ENCODE results near the gene NIPAL4.

The NIPAL4 gene

DNA sequence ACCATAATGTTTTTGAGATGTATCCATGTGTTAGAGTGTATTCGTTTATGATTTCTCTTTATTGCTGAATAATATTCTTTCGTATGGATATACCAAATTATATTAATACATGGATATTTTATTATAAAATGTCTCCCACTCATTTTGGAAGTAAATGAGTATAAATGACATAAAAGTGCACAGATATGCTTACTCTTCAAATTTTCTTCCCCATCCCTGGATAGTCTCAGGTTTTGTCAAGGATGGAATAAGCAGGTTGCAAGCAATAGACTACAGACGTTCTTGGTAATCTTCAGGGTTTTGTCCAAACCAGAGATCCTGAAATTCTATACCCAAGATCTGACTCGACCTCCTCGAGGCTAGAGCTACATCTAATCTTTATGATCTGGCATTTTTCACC lies 50.7 kb downstream of the NIPAL4 start:
- peaks cover 15% of the 10 kb centered on the region for H3K4me1 Mint-ChIP-seq (ENCODE audit: low read depth)
- H3K9me3 Mint-ChIP-seq, result no peaks in the 10 kb centered on the region
- H3K27me3 Mint-ChIP-seq, result no peaks in the 10 kb centered on the region
- H3K27ac Mint-ChIP-seq, result no peak overlapping the region
- peaks cover 8% of the 10 kb centered on the region for H3K36me3 Mint-ChIP-seq (ENCODE audit: low read depth)
- no peak overlapping the region for H3K4me3 Mint-ChIP-seq

DNA sequence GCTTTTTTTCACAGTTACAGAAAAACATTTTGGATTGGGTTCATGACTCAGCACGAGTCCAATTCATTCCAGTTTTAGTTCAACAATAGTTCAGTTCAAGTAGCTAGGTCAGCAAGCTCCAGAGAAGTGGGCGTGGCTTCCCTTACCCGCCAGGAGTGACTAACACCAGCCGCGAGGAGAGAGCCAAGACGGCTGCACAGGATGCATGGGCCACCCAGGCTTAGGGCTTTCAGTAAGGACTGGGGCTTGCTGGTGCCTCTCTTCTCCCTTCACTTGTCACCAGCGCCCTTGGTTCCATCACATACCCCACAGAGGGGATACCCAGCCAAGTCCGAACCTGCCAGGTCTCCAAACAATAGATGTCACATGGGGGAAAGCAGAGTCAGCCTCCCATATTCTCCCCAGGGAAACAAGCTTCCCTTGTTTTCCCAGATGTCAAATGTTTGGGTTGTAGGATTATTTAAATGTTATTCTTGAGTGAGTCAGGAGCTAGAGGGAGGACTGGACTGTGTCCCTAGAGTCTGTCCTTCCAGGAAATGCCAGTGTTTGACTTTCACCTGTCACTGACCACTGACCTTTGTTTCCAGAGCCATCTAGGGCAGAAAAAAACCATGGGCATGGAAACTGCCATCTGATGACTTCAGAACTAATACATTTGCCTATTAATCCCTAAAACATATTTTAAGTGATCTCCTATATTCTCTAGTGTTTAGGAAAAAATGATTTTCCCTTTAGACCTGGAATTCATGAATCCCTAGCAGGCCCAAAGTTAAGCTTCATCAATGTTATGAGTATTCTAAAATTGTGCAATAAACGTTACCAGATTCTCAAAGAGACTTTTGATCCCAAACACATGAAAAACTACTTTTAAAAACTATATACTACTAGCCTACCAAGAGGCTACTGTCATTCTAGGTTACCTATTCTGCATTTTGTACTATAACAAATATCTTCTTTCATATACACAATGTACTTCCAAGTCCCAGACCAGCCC lies 51.9 kb downstream of the NIPAL4 start:
- H3K4me1 Mint-ChIP-seq (ENCODE audit: low read depth), result peaks cover 4% of the 10 kb centered on the region
- H3K36me3 Mint-ChIP-seq (ENCODE audit: low read depth), result no peaks in the 10 kb centered on the region
- no peak overlapping the region for H3K4me3 Mint-ChIP-seq
- no peak overlapping the region for H3K27ac Mint-ChIP-seq
- H3K9me3 Mint-ChIP-seq, result no peaks in the 10 kb centered on the region
- H3K27me3 Mint-ChIP-seq, result no peaks in the 10 kb centered on the region

DNA sequence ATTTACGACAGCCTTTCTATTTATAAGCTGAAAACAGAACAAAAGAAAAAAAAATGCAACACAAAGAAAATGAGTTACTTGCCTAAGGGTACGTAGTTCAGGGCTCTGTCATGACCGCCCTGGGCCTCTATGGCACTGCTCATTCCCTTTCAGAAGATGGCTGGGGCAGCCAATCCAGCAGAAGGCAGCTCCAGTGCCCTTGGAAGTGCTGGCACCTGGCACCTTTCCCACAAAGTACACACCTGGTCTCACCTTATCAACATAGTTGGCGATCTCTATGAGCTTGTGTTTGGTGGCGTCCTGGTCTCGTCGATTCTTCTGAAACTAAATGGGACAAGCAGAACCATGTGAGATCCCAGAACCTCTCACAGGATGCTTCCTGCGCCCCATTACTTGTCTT lies 53.2 kb downstream of the NIPAL4 start:
- Mint-ChIP-seq H3K36me3 (ENCODE audit: low read depth) (no peaks in the 10 kb centered on the region), H3K4me3 (no peak overlapping the region), H3K27ac (no peak overlapping the region), H3K4me1 (ENCODE audit: low read depth) (peaks cover 4% of the 10 kb centered on the region), H3K9me3 (no peaks in the 10 kb centered on the region), H3K27me3 (no peaks in the 10 kb centered on the region)

DNA sequence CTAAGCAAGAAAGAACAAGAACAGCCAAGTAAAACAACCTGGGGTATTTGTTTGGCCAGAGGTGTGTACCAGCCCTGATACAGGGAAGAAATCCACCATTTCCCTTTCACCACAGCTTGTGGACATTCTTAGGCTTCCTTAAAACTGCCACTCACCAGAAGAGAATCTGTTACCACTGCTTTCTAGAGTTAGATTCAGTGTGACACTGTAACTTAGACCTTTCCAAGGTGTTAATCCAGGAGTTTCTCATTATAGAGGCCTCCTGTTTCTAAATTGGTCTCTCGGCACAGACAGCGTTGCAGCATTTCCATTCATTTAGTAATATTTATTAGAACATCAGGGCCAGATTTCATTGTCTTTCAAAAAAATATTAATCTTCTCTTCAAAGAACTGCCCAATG lies 55.0 kb downstream of the NIPAL4 start:
- no peaks in the 10 kb centered on the region for H3K27me3 Mint-ChIP-seq
- H3K4me1 Mint-ChIP-seq (ENCODE audit: low read depth), result peaks cover 11% of the 10 kb centered on the region
- no peak overlapping the region for H3K4me3 Mint-ChIP-seq
- H3K36me3 Mint-ChIP-seq (ENCODE audit: low read depth), result no peaks in the 10 kb centered on the region
- no peak overlapping the region for H3K27ac Mint-ChIP-seq
- no peaks in the 10 kb centered on the region for H3K9me3 Mint-ChIP-seq

DNA sequence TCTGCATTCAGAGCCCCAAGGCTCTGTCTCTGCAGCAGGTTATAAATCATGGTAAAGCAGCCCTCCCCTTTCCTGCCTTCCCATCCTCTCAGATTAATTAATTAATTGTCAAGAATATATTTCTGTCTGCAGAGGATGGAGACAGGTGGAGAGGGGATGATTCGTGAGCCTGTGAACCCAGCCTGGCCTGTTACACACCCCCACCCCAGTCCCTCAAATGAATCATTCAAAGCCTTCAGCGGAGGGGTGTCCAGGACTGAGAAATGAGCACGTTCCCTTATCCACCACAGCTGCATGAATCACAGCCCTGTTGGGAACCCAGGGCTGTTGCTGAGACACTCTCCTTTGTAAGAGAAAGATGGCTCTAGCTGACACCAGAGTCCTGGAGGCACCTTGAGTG lies 56.0 kb downstream of the NIPAL4 start:
- Mint-ChIP-seq H3K9me3 (no peaks in the 10 kb centered on the region), H3K36me3 (ENCODE audit: low read depth) (no peaks in the 10 kb centered on the region), H3K4me3 (no peak overlapping the region), H3K4me1 (ENCODE audit: low read depth) (peaks cover 12% of the 10 kb centered on the region), H3K27me3 (no peaks in the 10 kb centered on the region), H3K27ac (no peak overlapping the region)

DNA sequence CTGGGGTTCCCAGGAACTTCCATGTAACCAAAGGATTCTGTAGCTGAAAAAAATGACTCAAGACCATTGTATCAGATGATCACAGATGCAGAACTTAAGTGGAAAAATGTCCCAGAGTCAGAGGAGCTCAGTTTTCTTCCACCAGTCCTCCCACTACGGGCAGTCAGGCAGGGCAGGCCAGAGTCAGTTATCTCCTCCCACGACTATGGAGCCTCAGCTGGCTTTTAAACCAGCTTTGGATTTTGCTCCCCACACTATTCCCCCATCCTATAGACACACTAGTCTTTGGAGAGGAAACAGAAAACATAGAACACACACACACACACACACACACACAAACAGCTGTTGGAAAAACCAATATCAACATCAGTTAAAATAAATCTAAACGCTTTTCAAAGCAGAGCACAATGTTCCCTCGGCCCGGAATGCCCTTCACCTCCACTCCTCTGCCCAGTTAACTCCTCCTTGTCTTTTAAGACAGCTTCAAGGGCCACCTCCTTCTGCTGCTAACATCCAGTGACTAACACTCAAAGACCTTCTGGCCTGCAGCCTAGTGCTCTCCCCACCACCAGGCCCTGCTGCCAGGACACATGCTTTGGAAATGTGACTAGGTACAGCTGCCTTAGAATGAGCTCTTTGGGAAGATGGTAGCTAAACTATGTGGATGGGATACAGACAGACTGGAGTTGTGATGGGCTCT lies 56.8 kb downstream of the NIPAL4 start:
- Mint-ChIP-seq H3K4me1 (ENCODE audit: low read depth) (peaks cover 12% of the 10 kb centered on the region), H3K9me3 (no peaks in the 10 kb centered on the region), H3K27ac (no peak overlapping the region), H3K27me3 (no peaks in the 10 kb centered on the region), H3K4me3 (no peak overlapping the region), H3K36me3 (ENCODE audit: low read depth) (no peaks in the 10 kb centered on the region)

DNA sequence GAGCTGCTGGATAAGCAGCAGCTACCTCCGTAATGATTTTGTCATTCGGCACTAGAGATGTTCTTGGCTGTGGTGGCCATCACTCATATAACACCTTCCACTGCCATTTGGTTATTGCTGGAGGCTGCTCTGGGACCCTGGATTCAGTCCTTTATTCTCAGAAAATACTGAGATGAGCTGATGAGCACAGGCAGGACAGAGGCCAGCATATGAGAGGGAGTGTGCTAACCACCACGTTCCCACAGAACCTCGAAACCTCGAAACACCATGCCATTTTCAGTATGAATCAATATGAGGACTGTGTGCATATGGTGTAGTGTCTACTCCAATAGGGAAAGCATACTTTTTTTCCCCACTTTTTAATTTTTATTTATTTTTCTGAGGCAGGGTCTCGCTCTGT lies 59.0 kb downstream of the NIPAL4 start:
- Mint-ChIP-seq H3K27ac (no peak overlapping the region), H3K27me3 (no peaks in the 10 kb centered on the region), H3K9me3 (no peaks in the 10 kb centered on the region), H3K4me1 (ENCODE audit: low read depth) (peaks cover 12% of the 10 kb centered on the region), H3K36me3 (ENCODE audit: low read depth) (peaks cover 4% of the 10 kb centered on the region), H3K4me3 (no peak overlapping the region)

DNA sequence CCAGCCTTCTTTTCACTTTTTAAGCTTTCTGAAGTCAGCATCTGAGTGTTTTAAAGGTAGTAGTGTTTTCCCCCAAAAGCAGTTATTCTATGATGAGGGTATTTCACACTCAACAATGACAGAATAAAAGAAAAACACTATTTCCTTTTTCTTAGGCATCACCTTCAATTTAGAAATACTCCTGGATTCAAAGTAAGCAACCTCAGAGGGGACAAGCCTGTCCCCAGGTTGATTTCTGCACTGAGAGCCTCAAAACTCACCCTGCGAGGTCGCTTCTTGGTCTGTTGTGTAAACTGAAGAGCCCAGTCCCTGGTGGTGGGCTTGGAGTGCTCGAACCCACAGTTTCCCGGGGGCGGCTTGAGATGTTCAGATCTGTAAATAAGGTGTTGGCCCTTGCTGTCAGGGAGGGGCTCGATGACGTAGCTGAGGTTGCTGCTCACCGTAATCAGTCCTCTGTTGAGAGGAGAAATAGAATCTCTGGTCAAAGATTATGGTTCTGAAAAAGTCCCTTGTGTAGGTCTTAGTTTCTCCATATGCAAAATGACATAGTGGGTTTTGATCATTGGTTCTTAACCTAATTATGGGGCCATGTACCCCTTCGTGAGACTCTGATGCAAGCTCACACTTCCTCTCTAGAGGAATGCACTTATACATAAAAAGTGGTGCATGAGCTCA lies 59.7 kb downstream of the NIPAL4 start:
- H3K36me3 Mint-ChIP-seq (ENCODE audit: low read depth), result peaks cover 5% of the 10 kb centered on the region
- H3K9me3 Mint-ChIP-seq, result no peaks in the 10 kb centered on the region
- H3K4me1 Mint-ChIP-seq (ENCODE audit: low read depth), result peaks cover 12% of the 10 kb centered on the region
- no peak overlapping the region for H3K4me3 Mint-ChIP-seq
- H3K27me3 Mint-ChIP-seq, result no peaks in the 10 kb centered on the region
- H3K27ac Mint-ChIP-seq, result no peak overlapping the region

DNA sequence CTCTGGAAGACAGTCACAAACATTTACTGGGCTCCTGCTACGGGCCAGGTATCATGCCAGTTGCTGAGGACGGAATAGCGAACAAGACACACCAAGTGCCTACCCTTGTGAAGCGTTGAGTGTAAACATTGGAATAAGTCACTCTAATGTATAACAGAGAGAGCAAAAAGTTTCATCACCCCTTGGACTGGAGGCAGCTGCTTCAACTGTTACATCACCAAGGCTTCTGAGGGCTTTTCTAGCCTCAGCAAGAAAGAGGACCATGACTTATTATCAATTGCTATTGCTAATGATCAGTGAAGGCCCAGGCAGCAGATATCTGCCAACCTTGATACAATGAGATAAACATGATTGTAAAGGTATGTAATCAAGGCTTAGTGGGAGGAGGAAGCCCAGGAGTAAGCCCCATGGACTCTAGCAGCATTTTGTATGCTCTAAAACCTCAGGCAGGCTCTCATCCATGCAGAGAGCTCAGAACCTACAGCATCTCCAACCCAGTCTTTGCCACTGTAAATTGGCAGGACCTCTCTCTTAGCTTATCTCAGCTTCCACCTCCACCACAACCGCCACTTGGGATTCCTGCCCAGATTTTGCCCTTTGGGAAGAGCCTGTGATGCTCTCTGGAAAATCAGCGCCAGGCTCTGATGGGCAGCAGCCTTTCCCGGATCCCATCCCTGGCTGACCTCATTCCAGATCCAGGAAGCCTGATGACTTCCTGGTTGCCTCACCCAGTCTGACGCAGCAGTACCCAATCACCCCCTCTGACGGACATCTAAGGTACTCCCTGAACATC lies 61.1 kb downstream of the NIPAL4 start:
- no peaks in the 10 kb centered on the region for H3K9me3 Mint-ChIP-seq
- H3K27ac Mint-ChIP-seq, result no peak overlapping the region
- no peak overlapping the region for H3K4me3 Mint-ChIP-seq
- H3K27me3 Mint-ChIP-seq, result no peaks in the 10 kb centered on the region
- H3K36me3 Mint-ChIP-seq (ENCODE audit: low read depth), result peaks cover 5% of the 10 kb centered on the region
- H3K4me1 Mint-ChIP-seq (ENCODE audit: low read depth), result peaks cover 12% of the 10 kb centered on the region

DNA sequence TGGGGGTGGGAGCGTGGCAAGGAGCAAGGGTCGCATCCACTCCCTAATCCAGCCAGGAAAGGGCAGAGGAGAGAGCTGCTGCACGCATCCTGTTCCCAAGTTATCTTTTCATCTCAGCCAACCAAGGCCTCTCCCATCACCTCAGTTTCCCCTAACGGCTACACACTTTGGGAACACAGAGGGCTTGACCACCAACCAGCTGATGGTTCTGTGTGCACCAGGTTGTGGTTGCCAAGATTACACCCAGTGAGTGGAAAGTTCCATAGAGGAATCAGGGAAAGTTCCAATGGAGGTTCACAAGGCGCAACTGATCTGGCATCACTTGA lies 61.7 kb downstream of the NIPAL4 start:
- H3K4me1 Mint-ChIP-seq (ENCODE audit: low read depth), result peaks cover 12% of the 10 kb centered on the region
- H3K36me3 Mint-ChIP-seq (ENCODE audit: low read depth), result peaks cover 5% of the 10 kb centered on the region
- no peaks in the 10 kb centered on the region for H3K9me3 Mint-ChIP-seq

DNA sequence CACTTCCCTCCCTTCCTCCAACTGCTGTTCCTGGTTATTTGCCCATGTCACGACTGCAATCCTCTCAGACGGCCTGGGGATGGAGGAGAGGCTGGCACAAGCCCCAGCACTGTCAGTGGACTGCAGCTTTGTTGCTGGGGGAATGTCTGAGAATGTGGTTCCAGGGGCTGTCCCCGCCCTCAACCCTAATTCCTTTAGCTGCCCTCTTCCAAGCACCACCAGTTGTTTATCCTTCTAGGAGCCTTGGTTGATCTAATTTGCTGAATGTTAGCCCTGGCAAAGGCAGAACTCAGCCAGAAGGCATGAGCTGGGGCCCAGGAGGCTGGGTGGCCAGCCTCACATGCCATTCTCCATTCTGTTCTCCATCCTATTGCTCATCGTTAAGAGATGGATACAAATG lies 64.0 kb downstream of the NIPAL4 start:
- Mint-ChIP-seq H3K36me3 (ENCODE audit: low read depth) (peaks cover 12% of the 10 kb centered on the region), H3K27ac (no peak overlapping the region), H3K4me3 (no peak overlapping the region), H3K27me3 (peaks cover 3% of the 10 kb centered on the region), H3K4me1 (ENCODE audit: low read depth) (peaks cover 7% of the 10 kb centered on the region), H3K9me3 (no peaks in the 10 kb centered on the region)

More for the DNA sequence above, 61.7 kb downstream of the NIPAL4 start:
- Mint-ChIP-seq H3K27ac (no peak overlapping the region), H3K27me3 (no peaks in the 10 kb centered on the region), H3K4me3 (no peak overlapping the region)
